Testis (tissue), 3 donors: ENCODE results near the gene FBLN1. TPM values are rescaled to one million over a fixed set of nuclear protein-coding genes. Genes with fewer than 3 reads are reported as not detected.
"Not testable (repeated sequence)": the region's sequence is repeated elsewhere in the genome, so short reads cannot be mapped to it uniquely, and the experiment has no call there.

ENCODE experiments used
- DNase-seq: peaks from one replicate; pipeline ENCODE4 v3.0.0-alpha.2; 2019
- H3K27ac ChIP-seq, 2 donors: fragments of 200-600 bp; sonication (generic); one replicate each; pipeline ENCODE4 v1.5.1; 2019
- H3K27me3 ChIP-seq: fragments of 200-600 bp; sonication (generic); one replicate; pipeline ENCODE4 v1.5.1; 2019
- H3K36me3 ChIP-seq: fragments of 200-600 bp; sonication (generic); one replicate; pipeline ENCODE4 v1.5.1; 2017; ENCODE audit warnings: low read depth; ENCODE audit errors: missing control alignments
- H3K4me1 ChIP-seq: fragments of 200-600 bp; sonication (generic); one replicate; pipeline ENCODE4 v1.5.1; 2019
- H3K4me3 ChIP-seq, 2 donors: fragments of 200-600 bp; sonication (generic); one replicate each; pipeline ENCODE4 v1.5.1; 2017 to 2019
- H3K9me3 ChIP-seq: fragments of 200-600 bp; sonication (generic); one replicate; pipeline ENCODE4 v1.5.1; 2017
- POLR2A ChIP-seq: fragments of 450-650 bp; IDR thresholded peaks from one replicate; pipeline ENCODE4 v1.6.1; 2017; ENCODE audit warnings: antibody characterized with exemption, mild to moderate bottlenecking, moderate library complexity
- WGBS, 2 donors: methylation state at CpG; one replicate each; pipeline ENCODE4 v1.1.5; 2018; 5-methylcytosine and 5-hydroxymethylcytosine counted together
- intact Hi-C: fragments of 100-400 bp; cut with DNase I; formaldehyde crosslinking; loops from one replicate; pipeline ENCODE4 v1.15.1; 2023; ENCODE audit warnings: low total_unique reads
- polyA plus RNA-seq: library from polyadenylated mRNA; stranded (reverse); fragments of 350-450 nt; fragmentation: Illumina TruSeq; extraction: RNeasy Lipid Tissue Mini Kit (QIAGEN cat#74804); gene quantifications from one replicate; pipeline ENCODE4 v1.2.3, GENCODE V29; 2014; ENCODE audit warnings: low read depth, low replicate concordance; ENCODE audit not compliant: insufficient read depth
- total RNA-seq, 2 donors: library from RNA; depleted of rRNA; stranded (reverse); fragments of >200 nt; gene quantifications; one replicate each; pipeline ENCODE4 v1.2.3, GENCODE V29; 2016
- TF ChIP-seq, protein P1 (sequence below), 3 experiments: fragments of 450-650 bp in 2 of 3; fragments of 200-600 bp in 1 of 3; sonication (generic) in 1 of 3; IDR thresholded peaks; one replicate each; pipeline ENCODE4 v1.5.1; 2016 to 2019; ENCODE audit warnings: antibody characterized with exemption in 3 of 3, mild to moderate bottlenecking in 2 of 3, moderate library complexity in 1 of 3

FBLN1 gene
- total and polyA plus RNA-seq, 3 donors from 2014 or later, result 32.4 to 154 (median 42.2) TPM

DNA sequence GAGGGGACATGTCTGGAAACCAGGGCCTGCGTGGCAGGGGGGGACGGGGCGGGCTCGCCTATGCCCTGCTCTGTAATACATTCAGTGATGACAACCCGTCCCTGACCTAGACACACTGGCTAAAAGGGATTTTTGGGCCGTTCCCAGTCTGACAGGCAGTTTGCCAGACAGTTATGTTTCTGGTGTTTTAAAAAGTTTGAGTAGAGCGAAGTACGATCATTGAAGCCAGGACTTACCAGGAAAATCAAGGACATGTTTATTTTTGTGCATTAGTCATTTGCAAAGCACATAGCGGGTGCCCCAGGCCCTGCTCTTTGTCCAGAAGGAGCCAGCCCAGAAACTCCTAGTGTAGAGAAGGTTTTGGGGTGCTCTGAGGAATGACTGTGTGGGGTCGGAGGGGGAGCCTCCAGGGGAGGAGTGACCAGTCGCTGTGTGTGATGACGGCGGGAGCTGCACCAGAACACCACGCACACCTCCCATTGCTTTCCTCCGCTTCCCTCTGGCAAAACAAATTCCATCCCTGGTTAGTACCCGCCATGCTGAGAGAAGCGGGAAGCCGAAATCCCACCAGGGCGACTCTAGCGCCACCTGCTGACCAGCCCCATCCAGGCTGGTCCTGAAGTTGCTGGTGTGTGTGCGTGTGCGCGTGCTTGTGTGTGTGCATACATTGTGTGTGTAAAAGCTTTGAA is 50.8 kb downstream of the FBLN1 start:
- H3K4me1 ChIP-seq, result peaks cover 40% of the 10 kb centered on the region
- TF ChIP-seq, protein P1, sequence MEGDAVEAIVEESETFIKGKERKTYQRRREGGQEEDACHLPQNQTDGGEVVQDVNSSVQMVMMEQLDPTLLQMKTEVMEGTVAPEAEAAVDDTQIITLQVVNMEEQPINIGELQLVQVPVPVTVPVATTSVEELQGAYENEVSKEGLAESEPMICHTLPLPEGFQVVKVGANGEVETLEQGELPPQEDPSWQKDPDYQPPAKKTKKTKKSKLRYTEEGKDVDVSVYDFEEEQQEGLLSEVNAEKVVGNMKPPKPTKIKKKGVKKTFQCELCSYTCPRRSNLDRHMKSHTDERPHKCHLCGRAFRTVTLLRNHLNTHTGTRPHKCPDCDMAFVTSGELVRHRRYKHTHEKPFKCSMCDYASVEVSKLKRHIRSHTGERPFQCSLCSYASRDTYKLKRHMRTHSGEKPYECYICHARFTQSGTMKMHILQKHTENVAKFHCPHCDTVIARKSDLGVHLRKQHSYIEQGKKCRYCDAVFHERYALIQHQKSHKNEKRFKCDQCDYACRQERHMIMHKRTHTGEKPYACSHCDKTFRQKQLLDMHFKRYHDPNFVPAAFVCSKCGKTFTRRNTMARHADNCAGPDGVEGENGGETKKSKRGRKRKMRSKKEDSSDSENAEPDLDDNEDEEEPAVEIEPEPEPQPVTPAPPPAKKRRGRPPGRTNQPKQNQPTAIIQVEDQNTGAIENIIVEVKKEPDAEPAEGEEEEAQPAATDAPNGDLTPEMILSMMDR (IDR thresholded peaks at IDR 0.05), result peak; percentile 87 to 95 (median 95)
- no peak for TF ChIP-seq POLR2A
- peak overlapping the region; percentile 55 to 70 for H3K27ac ChIP-seq
- DNase-seq, result peak; percentile 85
- no peaks in the 10 kb centered on the region for H3K27me3 ChIP-seq
- no peaks in the 10 kb centered on the region for H3K36me3 ChIP-seq
- intact Hi-C loops, result loop anchor here (10.0 kb wide), 1 partner anchor 109 kb away; no protein-coding TSS in a partner anchor
- H3K9me3 ChIP-seq, result no peaks in the 10 kb centered on the region
- no peak overlapping the region for H3K4me3 ChIP-seq
- 24 to 33% methylated on average over 23 of the region's 23 CpGs for WGBS, 2 donors

DNA sequence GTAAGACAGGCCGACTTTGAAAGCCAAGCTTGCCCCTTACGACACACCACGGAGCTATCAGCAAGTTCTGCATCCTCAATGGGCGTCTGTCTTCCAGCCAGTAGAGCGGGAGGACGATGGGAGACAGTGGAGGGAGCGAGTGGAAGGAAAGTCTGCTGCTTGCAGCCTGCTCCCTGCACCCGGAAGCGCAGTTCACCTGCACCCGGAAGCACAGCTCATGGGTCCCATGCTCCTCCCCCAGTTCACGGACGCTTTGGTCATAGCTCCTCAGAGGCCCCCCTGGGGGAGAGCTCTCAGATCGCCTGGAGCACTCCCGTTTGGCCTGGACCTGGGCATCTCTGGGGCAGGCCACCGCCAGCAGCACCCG is 51.3 kb downstream of the FBLN1 start:
- Histone ChIP-seq H3K4me3 (no peak overlapping the region), H3K36me3 (no peaks in the 10 kb centered on the region), H3K27ac (peak overlapping the region; percentile 55 to 70), H3K4me1 (peaks cover 40% of the 10 kb centered on the region), H3K27me3 (no peaks in the 10 kb centered on the region), H3K9me3 (no peaks in the 10 kb centered on the region)
- 34 to 42% methylated on average over 16 of the region's 16 CpGs for WGBS, 2 donors
- peak; percentile 44 for DNase-seq
- intact Hi-C loops, result loop anchor here (10.0 kb wide), 1 partner anchor 109 kb away; no protein-coding TSS in a partner anchor
- TF ChIP-seq, protein P1 (IDR thresholded peaks at IDR 0.05), result no peak
- no peak for TF ChIP-seq POLR2A

- Histone ChIP-seq H3K27me3 (no peaks in the 10 kb centered on the region), H3K36me3 (no peaks in the 10 kb centered on the region), H3K27ac (peak overlapping the region in 1 of 2 donors; percentile 70), H3K9me3 (no peaks in the 10 kb centered on the region), H3K4me3 (no peak overlapping the region), H3K4me1 (peaks cover 40% of the 10 kb centered on the region)
- intact Hi-C loops, result loop anchor here (10.0 kb wide), 1 partner anchor 110 kb away; no protein-coding TSS in a partner anchor
- no peak for DNase-seq
- TF ChIP-seq POLR2A, result no peak
- TF ChIP-seq, protein P1 (IDR thresholded peaks at IDR 0.05), result no peak
- WGBS, 2 donors, result 86 to 94% methylated on average over 19 of the region's 19 CpGs
Observed at GRCh38 chr22:45554861-45555260, 52.2 kb downstream of the FBLN1 start.

GRCh38 chr22:45557926-45558325 is 55.2 kb downstream of the FBLN1 start:
- peaks cover 15% of the 10 kb centered on the region for H3K4me1 ChIP-seq
- not testable (repeated sequence) for H3K27me3 ChIP-seq, H3K9me3 ChIP-seq, H3K4me3 ChIP-seq, H3K27ac ChIP-seq, DNase-seq, H3K36me3 ChIP-seq
- 81 to 83% methylated on average over 6 to 7 of the region's 7 CpGs for WGBS, 2 donors
- intact Hi-C loops, result loop anchor here (10.0 kb wide), 1 partner anchor 113 kb away; no protein-coding TSS in a partner anchor

DNA sequence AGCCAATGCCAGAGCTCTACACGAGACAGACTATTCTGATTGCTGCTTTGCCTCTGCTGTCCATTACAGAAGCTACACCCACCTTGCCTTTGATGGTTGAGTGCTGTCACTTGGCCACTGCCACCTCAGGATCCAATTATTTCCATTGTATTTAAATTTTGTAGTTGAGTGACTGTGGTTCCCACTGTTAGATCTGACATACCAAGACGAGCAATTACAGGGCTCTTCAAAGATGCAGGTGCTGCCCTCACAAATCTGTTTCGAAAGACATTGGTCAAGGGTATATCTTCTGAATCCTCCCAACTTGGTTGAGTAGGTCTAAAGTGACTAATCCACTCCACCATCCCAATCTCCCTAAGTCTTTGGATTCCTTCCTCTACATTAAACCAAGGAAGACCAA is 57.4 kb downstream of the FBLN1 start:
- intact Hi-C loops, H3K4me1 ChIP-seq, H3K27me3 ChIP-seq, H3K9me3 ChIP-seq, H3K36me3 ChIP-seq, H3K27ac ChIP-seq, DNase-seq, H3K4me3 ChIP-seq: not testable (repeated sequence)
- WGBS, 2 donors, result 92 to 93% methylated on average over 3 of the region's 3 CpGs

- H3K4me3 ChIP-seq, H3K27ac ChIP-seq, H3K4me1 ChIP-seq, DNase-seq, H3K27me3 ChIP-seq, H3K36me3 ChIP-seq, H3K9me3 ChIP-seq, intact Hi-C loops: not testable (repeated sequence)
- 90 to 97% methylated on average over 4 of the region's 4 CpGs for WGBS, 2 donors
Observed at GRCh38 chr22:45560761-45561160, 58.1 kb downstream of the FBLN1 start.
